Fibroblast of lung (primary cell): ENCODE data around the gene ITPK1. TPM values are rescaled to one million over a fixed set of nuclear protein-coding genes. Genes with fewer than 3 reads are reported as not detected.
"Not testable (repeated sequence)": the region's sequence is repeated elsewhere in the genome, so short reads cannot be mapped to it uniquely, and the experiment has no call there.

Source experiments
- DNase-seq, 2 donors: peaks; one replicate each; pipeline versions ENCODE4 v3.0.0 to v3.0.0-alpha.2; 2010; ENCODE audit warnings: low read depth in 2 of 2
- H2AFZ ChIP-seq: 2 replicates; pipeline ENCODE4 v1.5.1; 2012; ENCODE audit warnings: low read length, control low read depth, inconsistent platforms
- H3K27ac ChIP-seq: 2 replicates; pipeline ENCODE4 v1.5.1; 2011; ENCODE audit warnings: low read length, control low read depth; ENCODE audit not compliant: insufficient read depth
- H3K27me3 ChIP-seq: 2 replicates; pipeline ENCODE4 v1.5.1; 2011; ENCODE audit warnings: mild to moderate bottlenecking, low read length; ENCODE audit not compliant: control insufficient read depth, insufficient read depth
- H3K36me3 ChIP-seq: 2 replicates; pipeline ENCODE4 v1.5.1; 2011; ENCODE audit warnings: low read length; ENCODE audit not compliant: control insufficient read depth, insufficient read depth
- H3K4me1 ChIP-seq: 2 replicates; pipeline ENCODE4 v1.5.1; 2011; ENCODE audit warnings: low read length; ENCODE audit not compliant: control insufficient read depth, insufficient read depth; ENCODE audit errors: extremely low read depth
- H3K4me2 ChIP-seq: 2 replicates; pipeline ENCODE4 v1.5.1; 2011; ENCODE audit warnings: low read length, control low read depth; ENCODE audit not compliant: insufficient read depth; ENCODE audit errors: extremely low read depth
- H3K4me3 ChIP-seq, 4 experiments: fragments of 200-600 bp in 1 of 4; sonication (generic) in 1 of 4; replicated peaks in 1 of 4; 2 replicates each; pipeline ENCODE4 v1.5.1; 2011 to 2016; ENCODE audit warnings: low read length in 4 of 4, low read depth in 3 of 4, mild to moderate bottlenecking in 3 of 4, control low read depth in 2 of 4, inconsistent platforms in 1 of 4, mixed read lengths in 1 of 4; ENCODE audit not compliant: insufficient read depth in 1 of 4; ENCODE audit errors: control extremely low read depth in 1 of 4
- H3K79me2 ChIP-seq: 2 replicates; pipeline ENCODE4 v1.5.1; 2012; ENCODE audit warnings: mild to moderate bottlenecking, low read length, inconsistent platforms; ENCODE audit not compliant: control insufficient read depth, insufficient read depth
- H3K9ac ChIP-seq: 2 replicates; pipeline ENCODE4 v1.5.1; 2011; ENCODE audit warnings: mild to moderate bottlenecking, low read length, control low read depth; ENCODE audit not compliant: insufficient read depth
- H3K9me3 ChIP-seq: 2 replicates; pipeline ENCODE4 v1.5.1; 2012; ENCODE audit warnings: low read depth, low read length; ENCODE audit not compliant: control insufficient read depth, insufficient read depth
- H4K20me1 ChIP-seq: 2 replicates; pipeline ENCODE4 v1.5.1; 2011; ENCODE audit warnings: low read length; ENCODE audit not compliant: control insufficient read depth, insufficient read depth; ENCODE audit errors: extremely low read depth
- EZH2 ChIP-seq: IDR thresholded peaks from 2 replicates; pipeline ENCODE4 v1.5.1; 2012; ENCODE audit warnings: low read length, control low read depth, mild to moderate bottlenecking; ENCODE audit errors: missing control alignments
- polyA plus RNA-seq, 2 donors: library from polyadenylated mRNA; depleted of rRNA in 1 of 2; stranded (reverse) in 1 of 2; unstranded in 1 of 2; fragments of >200 nt; gene quantifications; 2 replicates each; pipeline ENCODE4 v1.2.1, GENCODE V29; 2011 to 2012; ENCODE audit warnings: missing spikeins in 1 of 2
- total RNA-seq: library from RNA; depleted of rRNA; stranded (reverse); fragments of >200 nt; gene quantifications from 2 replicates; pipeline ENCODE4 v1.2.1, GENCODE V29; 2014
- TF ChIP-seq, protein P1 (sequence below), 2 donors: IDR thresholded peaks in 1 of 2; conservative IDR thresholded peaks in 1 of 2; 1 replicate in 1 of 2; 2 replicates in 1 of 2; pipeline ENCODE4 v1.5.1; 2011 to 2012; ENCODE audit warnings: low read length in 2 of 2, control low read depth in 1 of 2, inconsistent platforms in 1 of 2, low read depth in 1 of 2, mild to moderate bottlenecking in 1 of 2

ITPK1 gene
- total and polyA plus RNA-seq, 2 donors (not counting 1 experiment from before 2014, with no cell fraction given), result 9.2 to 23.1 TPM

DNA sequence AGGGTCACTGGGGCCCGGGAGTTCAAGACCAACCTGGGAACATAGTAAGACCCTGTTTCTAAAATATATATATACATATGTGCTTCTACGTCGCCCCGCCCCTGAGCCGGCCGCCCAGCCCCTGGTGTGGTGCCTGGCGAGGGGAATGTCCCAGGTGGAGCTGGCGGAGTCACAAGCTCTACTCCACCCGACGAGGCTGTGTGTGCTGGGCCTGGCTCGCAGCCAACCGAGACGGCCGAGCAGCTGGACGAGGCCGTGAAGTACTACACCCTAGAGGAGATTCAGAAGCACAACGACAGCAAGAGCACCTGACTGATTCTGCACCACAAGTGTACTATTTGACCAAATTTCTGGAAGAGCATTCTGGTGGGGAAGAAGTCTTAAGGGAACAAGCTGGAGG, 22.1 kb upstream of the ITPK1 start:
- Histone ChIP-seq H4K20me1 (no peaks in the 10 kb centered on the region), H3K9me3 (no peaks in the 10 kb centered on the region), H3K4me2 (no peak overlapping the region), H3K27me3 (no peaks in the 10 kb centered on the region), H3K36me3 (no peaks in the 10 kb centered on the region), H3K4me3 (no peak overlapping the region), H3K27ac (no peak overlapping the region), H3K9ac (no peak overlapping the region), H3K79me2 (no peaks in the 10 kb centered on the region), H2AFZ (no peak overlapping the region), H3K4me1 (no peaks in the 10 kb centered on the region)
- TF ChIP-seq, protein P1, sequence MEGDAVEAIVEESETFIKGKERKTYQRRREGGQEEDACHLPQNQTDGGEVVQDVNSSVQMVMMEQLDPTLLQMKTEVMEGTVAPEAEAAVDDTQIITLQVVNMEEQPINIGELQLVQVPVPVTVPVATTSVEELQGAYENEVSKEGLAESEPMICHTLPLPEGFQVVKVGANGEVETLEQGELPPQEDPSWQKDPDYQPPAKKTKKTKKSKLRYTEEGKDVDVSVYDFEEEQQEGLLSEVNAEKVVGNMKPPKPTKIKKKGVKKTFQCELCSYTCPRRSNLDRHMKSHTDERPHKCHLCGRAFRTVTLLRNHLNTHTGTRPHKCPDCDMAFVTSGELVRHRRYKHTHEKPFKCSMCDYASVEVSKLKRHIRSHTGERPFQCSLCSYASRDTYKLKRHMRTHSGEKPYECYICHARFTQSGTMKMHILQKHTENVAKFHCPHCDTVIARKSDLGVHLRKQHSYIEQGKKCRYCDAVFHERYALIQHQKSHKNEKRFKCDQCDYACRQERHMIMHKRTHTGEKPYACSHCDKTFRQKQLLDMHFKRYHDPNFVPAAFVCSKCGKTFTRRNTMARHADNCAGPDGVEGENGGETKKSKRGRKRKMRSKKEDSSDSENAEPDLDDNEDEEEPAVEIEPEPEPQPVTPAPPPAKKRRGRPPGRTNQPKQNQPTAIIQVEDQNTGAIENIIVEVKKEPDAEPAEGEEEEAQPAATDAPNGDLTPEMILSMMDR (conservative IDR thresholded peaks at IDR 0.05 in 1 of 2, IDR thresholded peaks at IDR 0.05 in 1 of 2; ENCODE audit: low read depth in 1 of 2, low read length in 2 of 2), result peak in 1 of 2 donors; percentile 14
- TF ChIP-seq EZH2, result no peak
- peak in 1 of 2 donors; percentile 25 for DNase-seq

DNA sequence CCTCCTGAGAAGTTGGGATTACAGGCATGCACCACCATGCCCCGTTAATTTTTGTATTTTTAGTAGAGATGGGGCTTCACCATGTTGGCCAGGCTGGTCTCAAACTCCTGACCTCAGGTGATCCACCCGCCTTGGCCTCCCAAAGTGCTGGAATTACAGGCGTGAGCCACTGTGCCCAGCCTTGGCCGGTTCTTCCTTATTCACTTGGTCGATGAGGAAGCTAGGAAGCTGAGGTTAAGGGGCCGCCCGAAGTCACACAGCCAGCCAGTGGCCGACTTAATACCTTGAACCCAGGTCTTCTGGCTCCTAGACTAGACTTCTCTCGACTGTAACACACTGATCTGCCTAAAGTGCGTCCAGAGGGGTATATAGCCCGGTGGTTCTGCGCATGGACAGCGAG, 20.8 kb upstream of the ITPK1 start:
- H3K9ac ChIP-seq, H3K27ac ChIP-seq: not testable (repeated sequence)

DNA sequence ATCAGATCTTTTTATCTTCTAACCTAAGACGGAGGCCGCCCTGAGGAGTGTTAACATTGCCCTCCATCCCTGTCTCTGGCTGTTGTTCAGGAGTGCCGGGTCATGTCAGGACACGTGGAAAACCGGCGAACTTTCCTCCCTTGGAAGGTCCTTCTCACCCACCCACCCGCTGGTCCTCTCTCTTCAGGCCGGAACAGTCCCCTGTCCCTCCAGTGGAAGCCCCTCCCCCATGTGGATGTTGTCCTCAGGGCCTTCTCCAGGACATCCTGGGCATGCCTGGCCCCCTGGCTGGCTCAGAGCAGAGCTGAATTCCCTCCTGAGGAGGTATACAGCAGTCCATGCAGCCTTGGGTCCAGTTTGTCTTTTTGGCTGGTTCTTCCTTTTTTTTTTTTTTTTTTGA, 20.3 kb upstream of the ITPK1 start:
- Histone ChIP-seq H3K4me2 (no peak overlapping the region), H3K27ac (no peak overlapping the region), H3K27me3 (no peaks in the 10 kb centered on the region), H3K36me3 (no peaks in the 10 kb centered on the region), H2AFZ (no peak overlapping the region), H3K4me1 (no peaks in the 10 kb centered on the region), H4K20me1 (no peaks in the 10 kb centered on the region), H3K4me3 (no peak overlapping the region), H3K9ac (no peak overlapping the region), H3K79me2 (no peaks in the 10 kb centered on the region), H3K9me3 (no peaks in the 10 kb centered on the region)
- no peak for DNase-seq
- TF ChIP-seq EZH2, result no peak

More for the DNA sequence above, 20.8 kb upstream of the ITPK1 start:
- not testable (repeated sequence) for H3K4me2 ChIP-seq, H3K27me3 ChIP-seq, DNase-seq, H3K4me1 ChIP-seq, H3K9me3 ChIP-seq, H4K20me1 ChIP-seq, H3K79me2 ChIP-seq, H3K4me3 ChIP-seq, H2AFZ ChIP-seq, H3K36me3 ChIP-seq

DNA sequence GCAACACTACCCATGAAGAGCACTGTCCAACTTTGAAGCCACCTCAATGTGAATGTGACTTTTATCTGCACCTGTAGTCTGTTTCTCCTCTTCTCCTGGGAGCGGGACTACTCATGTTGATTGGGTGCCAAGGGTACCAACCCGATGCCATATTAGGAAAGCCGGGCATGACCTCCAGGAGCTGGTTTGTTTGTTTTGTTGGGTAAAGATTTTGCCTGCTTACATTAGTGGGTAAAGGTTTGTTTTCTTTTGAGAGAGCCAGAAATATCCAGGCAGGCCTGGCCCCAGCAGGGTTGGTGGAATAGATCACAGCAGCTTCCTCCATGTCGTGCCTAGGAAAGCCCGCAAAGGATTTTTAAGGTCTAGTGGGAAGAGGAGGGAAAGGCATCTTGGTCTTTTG, 19.7 kb upstream of the ITPK1 start:
- H3K4me1 ChIP-seq, result no peaks in the 10 kb centered on the region
- no peaks in the 10 kb centered on the region for H3K9me3 ChIP-seq
- H3K27me3 ChIP-seq, result no peaks in the 10 kb centered on the region
- no peak overlapping the region for H3K9ac ChIP-seq
- H3K4me3 ChIP-seq, result no peak overlapping the region
- H3K79me2 ChIP-seq, result no peaks in the 10 kb centered on the region
- no peak for DNase-seq
- H3K36me3 ChIP-seq, result no peaks in the 10 kb centered on the region
- TF ChIP-seq, protein P1 (conservative IDR thresholded peaks at IDR 0.05 in 1 of 2, IDR thresholded peaks at IDR 0.05 in 1 of 2; ENCODE audit: low read depth in 1 of 2, low read length in 2 of 2), result no peak
- TF ChIP-seq EZH2, result no peak
- H2AFZ ChIP-seq, result no peak overlapping the region
- H4K20me1 ChIP-seq, result no peaks in the 10 kb centered on the region
- no peak overlapping the region for H3K27ac ChIP-seq
- H3K4me2 ChIP-seq, result no peak overlapping the region
